Fibroblast of lung (primary cell): Measurements from ENCODE around the gene ZGPAT. TPM values are rescaled to one million over a fixed set of nuclear protein-coding genes. Genes with fewer than 3 reads are reported as not detected.

Source experiments
- DNase-seq, 2 donors: peaks; one replicate each; pipeline versions ENCODE4 v3.0.0 to v3.0.0-alpha.2; 2010; ENCODE audit warnings: low read depth in 2 of 2
- H2AFZ ChIP-seq: 2 replicates; pipeline ENCODE4 v1.5.1; 2012; ENCODE audit warnings: low read length, control low read depth, inconsistent platforms
- H3K27ac ChIP-seq: 2 replicates; pipeline ENCODE4 v1.5.1; 2011; ENCODE audit warnings: low read length, control low read depth; ENCODE audit not compliant: insufficient read depth
- H3K27me3 ChIP-seq: 2 replicates; pipeline ENCODE4 v1.5.1; 2011; ENCODE audit warnings: mild to moderate bottlenecking, low read length; ENCODE audit not compliant: control insufficient read depth, insufficient read depth
- H3K36me3 ChIP-seq: 2 replicates; pipeline ENCODE4 v1.5.1; 2011; ENCODE audit warnings: low read length; ENCODE audit not compliant: control insufficient read depth, insufficient read depth
- H3K4me1 ChIP-seq: 2 replicates; pipeline ENCODE4 v1.5.1; 2011; ENCODE audit warnings: low read length; ENCODE audit not compliant: control insufficient read depth, insufficient read depth; ENCODE audit errors: extremely low read depth
- H3K4me2 ChIP-seq: 2 replicates; pipeline ENCODE4 v1.5.1; 2011; ENCODE audit warnings: low read length, control low read depth; ENCODE audit not compliant: insufficient read depth; ENCODE audit errors: extremely low read depth
- H3K4me3 ChIP-seq, 4 experiments: fragments of 200-600 bp in 1 of 4; sonication (generic) in 1 of 4; replicated peaks in 1 of 4; 2 replicates each; pipeline ENCODE4 v1.5.1; 2011 to 2016; ENCODE audit warnings: low read length in 4 of 4, low read depth in 3 of 4, mild to moderate bottlenecking in 3 of 4, control low read depth in 2 of 4, inconsistent platforms in 1 of 4, mixed read lengths in 1 of 4; ENCODE audit not compliant: insufficient read depth in 1 of 4; ENCODE audit errors: control extremely low read depth in 1 of 4
- H3K79me2 ChIP-seq: 2 replicates; pipeline ENCODE4 v1.5.1; 2012; ENCODE audit warnings: mild to moderate bottlenecking, low read length, inconsistent platforms; ENCODE audit not compliant: control insufficient read depth, insufficient read depth
- H3K9ac ChIP-seq: 2 replicates; pipeline ENCODE4 v1.5.1; 2011; ENCODE audit warnings: mild to moderate bottlenecking, low read length, control low read depth; ENCODE audit not compliant: insufficient read depth
- H3K9me3 ChIP-seq: 2 replicates; pipeline ENCODE4 v1.5.1; 2012; ENCODE audit warnings: low read depth, low read length; ENCODE audit not compliant: control insufficient read depth, insufficient read depth
- H4K20me1 ChIP-seq: 2 replicates; pipeline ENCODE4 v1.5.1; 2011; ENCODE audit warnings: low read length; ENCODE audit not compliant: control insufficient read depth, insufficient read depth; ENCODE audit errors: extremely low read depth
- EZH2 ChIP-seq: IDR thresholded peaks from 2 replicates; pipeline ENCODE4 v1.5.1; 2012; ENCODE audit warnings: low read length, control low read depth, mild to moderate bottlenecking; ENCODE audit errors: missing control alignments
- polyA plus RNA-seq, 2 donors: library from polyadenylated mRNA; depleted of rRNA in 1 of 2; stranded (reverse) in 1 of 2; unstranded in 1 of 2; fragments of >200 nt; gene quantifications; 2 replicates each; pipeline ENCODE4 v1.2.1, GENCODE V29; 2011 to 2012; ENCODE audit warnings: missing spikeins in 1 of 2
- total RNA-seq: library from RNA; depleted of rRNA; stranded (reverse); fragments of >200 nt; gene quantifications from 2 replicates; pipeline ENCODE4 v1.2.1, GENCODE V29; 2014
- TF ChIP-seq, protein P1 (sequence below), 2 donors: IDR thresholded peaks in 1 of 2; conservative IDR thresholded peaks in 1 of 2; 1 replicate in 1 of 2; 2 replicates in 1 of 2; pipeline ENCODE4 v1.5.1; 2011 to 2012; ENCODE audit warnings: low read length in 2 of 2, control low read depth in 1 of 2, inconsistent platforms in 1 of 2, low read depth in 1 of 2, mild to moderate bottlenecking in 1 of 2

ZGPAT gene
- total and polyA plus RNA-seq, 2 donors (not counting 1 experiment from before 2014, with no cell fraction given), result 7.6 to 10.7 TPM

DNA sequence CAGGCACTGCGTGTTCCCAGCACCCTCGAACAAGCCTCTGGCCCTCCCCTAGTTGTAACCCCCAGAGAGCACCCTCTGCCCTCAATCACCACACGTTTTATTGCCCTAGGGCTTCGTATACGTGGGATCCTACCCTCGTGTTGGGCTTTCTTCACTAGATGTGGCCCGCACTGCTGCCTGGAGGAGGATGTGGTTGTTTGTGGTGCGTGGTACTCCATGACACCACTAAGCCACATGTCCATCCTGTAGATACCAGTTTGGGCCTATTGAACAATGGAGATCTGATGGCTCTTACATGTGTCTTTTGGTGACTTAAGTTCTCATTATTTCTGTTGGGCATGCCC, 48.8 kb downstream of the ZGPAT start:
- H3K4me1 ChIP-seq, result no peaks in the 10 kb centered on the region
- H3K4me3 ChIP-seq, result no peak overlapping the region
- no peak overlapping the region for H3K4me2 ChIP-seq
- no peaks in the 10 kb centered on the region for H3K9me3 ChIP-seq
- no peak overlapping the region for H3K27ac ChIP-seq
- no peaks in the 10 kb centered on the region for H3K36me3 ChIP-seq
- no peaks in the 10 kb centered on the region for H4K20me1 ChIP-seq
- no peaks in the 10 kb centered on the region for H3K79me2 ChIP-seq
- H2AFZ ChIP-seq, result no peak overlapping the region
- no peak overlapping the region for H3K9ac ChIP-seq
- H3K27me3 ChIP-seq, result no peaks in the 10 kb centered on the region
- no peak for TF ChIP-seq EZH2
- TF ChIP-seq, protein P1, sequence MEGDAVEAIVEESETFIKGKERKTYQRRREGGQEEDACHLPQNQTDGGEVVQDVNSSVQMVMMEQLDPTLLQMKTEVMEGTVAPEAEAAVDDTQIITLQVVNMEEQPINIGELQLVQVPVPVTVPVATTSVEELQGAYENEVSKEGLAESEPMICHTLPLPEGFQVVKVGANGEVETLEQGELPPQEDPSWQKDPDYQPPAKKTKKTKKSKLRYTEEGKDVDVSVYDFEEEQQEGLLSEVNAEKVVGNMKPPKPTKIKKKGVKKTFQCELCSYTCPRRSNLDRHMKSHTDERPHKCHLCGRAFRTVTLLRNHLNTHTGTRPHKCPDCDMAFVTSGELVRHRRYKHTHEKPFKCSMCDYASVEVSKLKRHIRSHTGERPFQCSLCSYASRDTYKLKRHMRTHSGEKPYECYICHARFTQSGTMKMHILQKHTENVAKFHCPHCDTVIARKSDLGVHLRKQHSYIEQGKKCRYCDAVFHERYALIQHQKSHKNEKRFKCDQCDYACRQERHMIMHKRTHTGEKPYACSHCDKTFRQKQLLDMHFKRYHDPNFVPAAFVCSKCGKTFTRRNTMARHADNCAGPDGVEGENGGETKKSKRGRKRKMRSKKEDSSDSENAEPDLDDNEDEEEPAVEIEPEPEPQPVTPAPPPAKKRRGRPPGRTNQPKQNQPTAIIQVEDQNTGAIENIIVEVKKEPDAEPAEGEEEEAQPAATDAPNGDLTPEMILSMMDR (conservative IDR thresholded peaks at IDR 0.05 in 1 of 2, IDR thresholded peaks at IDR 0.05 in 1 of 2; ENCODE audit: low read depth in 1 of 2, low read length in 2 of 2), result no peak
- DNase-seq, result no peak

GRCh38 chr20:63758152-63758551, 50.3 kb downstream of the ZGPAT start:
- no peak for DNase-seq
- Histone ChIP-seq H3K9me3 (no peaks in the 10 kb centered on the region), H3K4me3 (no peak overlapping the region), H3K9ac (no peak overlapping the region), H3K27me3 (no peaks in the 10 kb centered on the region), H4K20me1 (no peaks in the 10 kb centered on the region), H3K79me2 (no peaks in the 10 kb centered on the region), H3K4me2 (no peak overlapping the region), H2AFZ (no peak overlapping the region), H3K36me3 (no peaks in the 10 kb centered on the region), H3K4me1 (no peaks in the 10 kb centered on the region), H3K27ac (no peak overlapping the region)
- no peak for TF ChIP-seq EZH2
- TF ChIP-seq, protein P1 (conservative IDR thresholded peaks at IDR 0.05 in 1 of 2, IDR thresholded peaks at IDR 0.05 in 1 of 2; ENCODE audit: low read depth in 1 of 2, low read length in 2 of 2), result no peak

DNA sequence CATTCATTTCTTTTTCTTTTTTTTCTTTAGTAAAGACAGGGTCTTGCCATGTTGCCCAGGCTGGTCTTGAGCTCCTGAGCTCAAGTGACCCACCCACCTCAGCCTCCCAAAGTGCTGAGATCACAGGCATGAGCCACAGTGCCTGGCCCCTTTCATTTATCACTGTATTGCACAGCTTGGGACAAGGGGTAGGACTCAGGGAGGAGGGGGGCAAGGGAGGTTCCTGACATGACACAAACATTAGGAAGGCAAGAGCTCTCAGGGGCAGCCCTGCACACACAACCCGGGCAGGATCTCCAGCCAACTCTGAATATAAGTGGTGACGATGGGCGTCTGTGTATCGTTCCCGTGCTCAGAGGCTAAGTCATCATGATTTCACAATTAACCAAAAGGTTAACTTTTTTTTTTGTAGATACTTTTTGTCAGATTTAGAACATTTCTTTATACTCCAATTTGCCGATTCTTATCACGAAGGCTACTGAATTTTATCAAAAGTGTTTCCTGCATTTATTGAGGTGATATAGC, 51.6 kb downstream of the ZGPAT start:
- TF ChIP-seq, protein P1 (conservative IDR thresholded peaks at IDR 0.05 in 1 of 2, IDR thresholded peaks at IDR 0.05 in 1 of 2; ENCODE audit: low read depth in 1 of 2, low read length in 2 of 2), result no peak
- no peak for TF ChIP-seq EZH2
- H4K20me1 ChIP-seq, result no peaks in the 10 kb centered on the region
- no peak overlapping the region for H3K4me2 ChIP-seq
- H3K4me1 ChIP-seq, result no peaks in the 10 kb centered on the region
- H3K79me2 ChIP-seq, result no peaks in the 10 kb centered on the region
- H3K4me3 ChIP-seq, result no peak overlapping the region
- H3K9ac ChIP-seq, result no peak overlapping the region
- no peak overlapping the region for H3K27ac ChIP-seq
- H2AFZ ChIP-seq, result no peak overlapping the region
- no peaks in the 10 kb centered on the region for H3K9me3 ChIP-seq
- H3K27me3 ChIP-seq, result no peaks in the 10 kb centered on the region
- no peak for DNase-seq
- no peaks in the 10 kb centered on the region for H3K36me3 ChIP-seq
